K562 (cell line): ENCODE measurements around the gene DHRS13. TPM values are rescaled to one million over a fixed set of nuclear protein-coding genes. Genes with fewer than 3 reads are reported as not detected.

Source experiments
- CHD2 ChIP-seq: IDR thresholded peaks from 2 replicates; pipeline ENCODE4 v1.6.1; 2011; ENCODE audit warnings: low read depth, low read length
- E4F1 ChIP-seq: fragments of 250-450 bp; sonication (Bioruptor Pico); IDR thresholded peaks from 2 replicates; pipeline ENCODE4 v1.5.0; 2021; ENCODE audit warnings: mild to moderate bottlenecking, borderline replicate concordance
- EWSR1 ChIP-seq: fragments of 450-650 bp; IDR thresholded peaks from 2 replicates; pipeline ENCODE4 v1.6.1; 2018; ENCODE audit warnings: borderline replicate concordance, mild to moderate bottlenecking, low read depth, moderate library complexity; ENCODE audit not compliant: partially characterized antibody
- KAT8 ChIP-seq: fragments of 450-650 bp; IDR thresholded peaks from 2 replicates; pipeline ENCODE4 v1.6.1; 2016; ENCODE audit warnings: low read depth, mild to moderate bottlenecking
- MAFG ChIP-seq: fragments of 450-650 bp; conservative IDR thresholded peaks from 2 replicates; pipeline ENCODE4 v1.6.1; 2016; ENCODE audit warnings: missing genetic modification characterization, missing compliant biosample characterization
- REST ChIP-seq, 2 experiments: fragments of 450-650 bp; formaldehyde crosslinking in 1 of 2; IDR thresholded peaks; 2 replicates each; pipeline versions ENCODE4 v1.4.0 to v1.6.1; 2014 to 2020; ENCODE audit warnings: mild to moderate bottlenecking in 2 of 2, borderline replicate concordance in 1 of 2, low read depth in 1 of 2
- ZNF133 ChIP-seq: fragments of 250-450 bp; sonication (Bioruptor Pico); IDR thresholded peaks from 2 replicates; pipeline ENCODE4 v1.4.0; 2020; ENCODE audit warnings: mild to moderate bottlenecking
- ZNF592 ChIP-seq: fragments of 450-650 bp; IDR thresholded peaks from 2 replicates; pipeline ENCODE4 v1.6.1; 2017; ENCODE audit warnings: antibody characterized with exemption, mild to moderate bottlenecking
- ZNF785 ChIP-seq: fragments of 250-450 bp; sonication (Bioruptor Pico); IDR thresholded peaks from 2 replicates; pipeline ENCODE4 v1.4.0; 2020; ENCODE audit warnings: mild to moderate bottlenecking
- polyA plus RNA-seq, 8 experiments: library from polyadenylated mRNA; depleted of rRNA in 4 of 8; stranded (reverse) in 5 of 8; unstranded in 3 of 8; fragments of >200 nt; fragmentation: Nextera tagmentation in 2 of 8; fragmentation: Illumina TruSeq in 1 of 8; extraction: Ambion mirVana in 2 of 8; extraction: Trizol in 1 of 8; gene quantifications; 2 replicates each; pipeline versions ENCODE4 v1.2.1 to v1.2.3, GENCODE V29; 2011 to 2014; ENCODE audit warnings: inconsistent platforms in 1 of 8, missing spikeins in 1 of 8
- total RNA-seq, 7 experiments: library from RNA; depleted of rRNA in 6 of 7; stranded (reverse); fragments of >200 nt in 6 of 7; fragmentation: Illumina TruSeq in 2 of 7; extraction: Trizol in 2 of 7; gene quantifications; 2 replicates each; pipeline versions ENCODE4 v1.2.1 to v1.2.3, GENCODE V29; 2011 to 2021; ENCODE audit warnings: low replicate concordance in 1 of 7

DHRS13 gene
- total and polyA plus RNA-seq, 9 of the 15 experiments (the other 6 are each of a cell fraction or from before 2014, with no cell fraction given), result 0.32 to 52.3 (median 34.3) TPM; not detected in 1

- TF ChIP-seq ZNF133 (0 out of 2 replicates have a peak, but pooled peaks have one; percentile 35), REST (IDR thresholded peaks at IDR 0.05; ENCODE audit: borderline replicate concordance) (peak; percentile 69), REST (CRISPR knock-in tag; IDR thresholded peaks at IDR 0.05; ENCODE audit: low read depth) (peak; percentile 88), ZNF592 (peak; percentile 75), CHD2 (0 out of 2 replicates have a peak, but pooled peaks have one; percentile 6), MAFG (tag) (no peak), KAT8 (no peak), EWSR1 (no peak), E4F1 (no peak; the same call in 1 of the 2 replicates), ZNF785 (CRISPR knock-in tag) (no peak)
Measured at GRCh38 chr17:28896884-28897768, 5.8 kb downstream of the DHRS13 start, which contains the start of gene FLOT2 (continued).
